ENCODE data around the gene KIFC1. TPM values are rescaled to one million over a fixed set of nuclear protein-coding genes. Genes with fewer than 3 reads are reported as not detected.

Gene KIFC1
- total and polyA plus RNA-seq, 9 of the 15 experiments (the other 6 are each of a cell fraction or from before 2014, with no cell fraction given), result 1.3 to 95.2 (median 76.9) TPM

DNA sequence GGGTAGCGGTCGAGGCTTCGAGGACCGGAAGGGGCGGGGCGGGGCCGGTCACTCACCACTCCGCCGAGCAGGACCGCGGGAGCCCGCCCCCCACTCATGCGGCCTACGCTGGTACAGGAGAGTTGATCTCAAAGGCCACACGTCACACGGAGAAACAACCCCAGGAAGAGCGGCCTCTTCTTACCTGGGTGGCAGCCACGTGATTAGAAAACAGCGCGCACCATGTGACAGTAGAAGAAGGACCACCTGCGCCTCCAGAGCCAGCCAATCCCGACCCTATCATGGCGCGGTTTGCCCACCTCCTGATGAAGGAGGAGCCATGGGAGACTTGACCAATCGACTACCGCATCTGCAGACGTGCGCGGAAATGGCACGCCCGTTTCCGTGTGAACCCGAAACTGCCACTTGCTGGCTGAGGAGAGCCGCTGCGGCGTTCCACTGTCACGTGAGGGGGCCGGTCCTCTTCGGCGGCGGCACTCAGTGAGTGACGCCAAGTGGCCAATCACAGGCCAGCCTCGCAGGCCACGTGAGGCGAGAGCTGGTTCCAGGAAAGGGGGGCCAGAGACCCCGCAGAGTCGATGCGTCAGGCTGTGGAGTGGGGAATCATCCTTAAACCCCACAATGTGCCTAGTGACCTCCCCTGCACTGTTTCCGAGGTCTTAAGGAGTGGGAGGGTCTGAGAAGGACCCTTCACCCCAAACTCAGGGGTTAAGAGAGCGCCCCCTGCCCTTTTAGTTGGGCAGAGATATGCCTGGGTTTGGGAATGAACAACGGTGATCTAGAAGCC lies 26.5 kb downstream of the KIFC1 start, which contains the start of gene CUTA (continued):
- TF ChIP-seq, protein P1, sequence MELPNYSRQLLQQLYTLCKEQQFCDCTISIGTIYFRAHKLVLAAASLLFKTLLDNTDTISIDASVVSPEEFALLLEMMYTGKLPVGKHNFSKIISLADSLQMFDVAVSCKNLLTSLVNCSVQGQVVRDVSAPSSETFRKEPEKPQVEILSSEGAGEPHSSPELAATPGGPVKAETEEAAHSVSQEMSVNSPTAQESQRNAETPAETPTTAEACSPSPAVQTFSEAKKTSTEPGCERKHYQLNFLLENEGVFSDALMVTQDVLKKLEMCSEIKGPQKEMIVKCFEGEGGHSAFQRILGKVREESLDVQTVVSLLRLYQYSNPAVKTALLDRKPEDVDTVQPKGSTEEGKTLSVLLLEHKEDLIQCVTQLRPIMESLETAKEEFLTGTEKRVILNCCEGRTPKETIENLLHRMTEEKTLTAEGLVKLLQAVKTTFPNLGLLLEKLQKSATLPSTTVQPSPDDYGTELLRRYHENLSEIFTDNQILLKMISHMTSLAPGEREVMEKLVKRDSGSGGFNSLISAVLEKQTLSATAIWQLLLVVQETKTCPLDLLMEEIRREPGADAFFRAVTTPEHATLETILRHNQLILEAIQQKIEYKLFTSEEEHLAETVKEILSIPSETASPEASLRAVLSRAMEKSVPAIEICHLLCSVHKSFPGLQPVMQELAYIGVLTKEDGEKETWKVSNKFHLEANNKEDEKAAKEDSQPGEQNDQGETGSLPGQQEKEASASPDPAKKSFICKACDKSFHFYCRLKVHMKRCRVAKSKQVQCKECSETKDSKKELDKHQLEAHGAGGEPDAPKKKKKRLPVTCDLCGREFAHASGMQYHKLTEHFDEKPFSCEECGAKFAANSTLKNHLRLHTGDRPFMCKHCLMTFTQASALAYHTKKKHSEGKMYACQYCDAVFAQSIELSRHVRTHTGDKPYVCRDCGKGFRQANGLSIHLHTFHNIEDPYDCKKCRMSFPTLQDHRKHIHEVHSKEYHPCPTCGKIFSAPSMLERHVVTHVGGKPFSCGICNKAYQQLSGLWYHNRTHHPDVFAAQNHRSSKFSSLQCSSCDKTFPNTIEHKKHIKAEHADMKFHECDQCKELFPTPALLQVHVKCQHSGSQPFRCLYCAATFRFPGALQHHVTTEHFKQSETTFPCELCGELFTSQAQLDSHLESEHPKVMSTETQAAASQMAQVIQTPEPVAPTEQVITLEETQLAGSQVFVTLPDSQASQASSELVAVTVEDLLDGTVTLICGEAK (IDR thresholded peaks at IDR 0.05), result peak; percentile 82
- TF ChIP-seq, protein P1 (CRISPR knock-in tag; IDR thresholded peaks at IDR 0.05), result no peak
- peak; percentile 81 for TF ChIP-seq FOS (IDR thresholded peaks at IDR 0.05; ENCODE audit: extremely low read depth, insufficient read length)
- TF ChIP-seq NFIC (IDR thresholded peaks at IDR 0.05), result peak; percentile 56; the same call in 1 of the 2 replicates
- TF ChIP-seq ZNF212 (CRISPR knock-in tag; IDR thresholded peaks at IDR 0.05), result 0 out of 2 replicates have a peak, but pooled peaks have one; percentile 70
- TF ChIP-seq, protein P2, sequence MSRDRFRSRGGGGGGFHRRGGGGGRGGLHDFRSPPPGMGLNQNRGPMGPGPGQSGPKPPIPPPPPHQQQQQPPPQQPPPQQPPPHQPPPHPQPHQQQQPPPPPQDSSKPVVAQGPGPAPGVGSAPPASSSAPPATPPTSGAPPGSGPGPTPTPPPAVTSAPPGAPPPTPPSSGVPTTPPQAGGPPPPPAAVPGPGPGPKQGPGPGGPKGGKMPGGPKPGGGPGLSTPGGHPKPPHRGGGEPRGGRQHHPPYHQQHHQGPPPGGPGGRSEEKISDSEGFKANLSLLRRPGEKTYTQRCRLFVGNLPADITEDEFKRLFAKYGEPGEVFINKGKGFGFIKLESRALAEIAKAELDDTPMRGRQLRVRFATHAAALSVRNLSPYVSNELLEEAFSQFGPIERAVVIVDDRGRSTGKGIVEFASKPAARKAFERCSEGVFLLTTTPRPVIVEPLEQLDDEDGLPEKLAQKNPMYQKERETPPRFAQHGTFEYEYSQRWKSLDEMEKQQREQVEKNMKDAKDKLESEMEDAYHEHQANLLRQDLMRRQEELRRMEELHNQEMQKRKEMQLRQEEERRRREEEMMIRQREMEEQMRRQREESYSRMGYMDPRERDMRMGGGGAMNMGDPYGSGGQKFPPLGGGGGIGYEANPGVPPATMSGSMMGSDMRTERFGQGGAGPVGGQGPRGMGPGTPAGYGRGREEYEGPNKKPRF (IDR thresholded peaks at IDR 0.05; ENCODE audit: low read depth, low read length), result no peak
- TF ChIP-seq, protein P3, sequence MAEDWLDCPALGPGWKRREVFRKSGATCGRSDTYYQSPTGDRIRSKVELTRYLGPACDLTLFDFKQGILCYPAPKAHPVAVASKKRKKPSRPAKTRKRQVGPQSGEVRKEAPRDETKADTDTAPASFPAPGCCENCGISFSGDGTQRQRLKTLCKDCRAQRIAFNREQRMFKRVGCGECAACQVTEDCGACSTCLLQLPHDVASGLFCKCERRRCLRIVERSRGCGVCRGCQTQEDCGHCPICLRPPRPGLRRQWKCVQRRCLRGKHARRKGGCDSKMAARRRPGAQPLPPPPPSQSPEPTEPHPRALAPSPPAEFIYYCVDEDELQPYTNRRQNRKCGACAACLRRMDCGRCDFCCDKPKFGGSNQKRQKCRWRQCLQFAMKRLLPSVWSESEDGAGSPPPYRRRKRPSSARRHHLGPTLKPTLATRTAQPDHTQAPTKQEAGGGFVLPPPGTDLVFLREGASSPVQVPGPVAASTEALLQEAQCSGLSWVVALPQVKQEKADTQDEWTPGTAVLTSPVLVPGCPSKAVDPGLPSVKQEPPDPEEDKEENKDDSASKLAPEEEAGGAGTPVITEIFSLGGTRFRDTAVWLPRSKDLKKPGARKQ (CRISPR knock-in tag; IDR thresholded peaks at IDR 0.05), result no peak
- TF ChIP-seq RCOR1 (IDR thresholded peaks at IDR 0.05; ENCODE audit: borderline replicate concordance in 1 of 2, low read depth in 2 of 2, low read length in 2 of 2), result peak; percentile 7 to 74; a peak in 3 of 4 replicates
- TF ChIP-seq CBX8 (IDR thresholded peaks at IDR 0.05; ENCODE audit: borderline replicate concordance, extremely low read depth, low read depth, low read length, poor library complexity, severe bottlenecking), result no peak
- no peak for TF ChIP-seq TGIF2 (CRISPR knock-in tag; IDR thresholded peaks at IDR 0.05)
- TF ChIP-seq BCL6 (CRISPR knock-in tag; IDR thresholded peaks at IDR 0.05), result no peak
- peak; percentile 80 for TF ChIP-seq NEUROD1 (IDR thresholded peaks at IDR 0.05; ENCODE audit: borderline replicate concordance, low read depth, low read length, partially characterized antibody)
